GM12891 (cell line): ENCODE results near the gene MFSD1.

Source experiments
- PAX5 ChIP-seq: IDR thresholded peaks from 2 replicates; pipeline ENCODE4 v1.6.1; 2011; ENCODE audit warnings: low read length, moderate library complexity, mild to moderate bottlenecking; ENCODE audit not compliant: insufficient read depth, severe bottlenecking
- POLR2A ChIP-seq: IDR thresholded peaks from 2 replicates; pipeline ENCODE4 v1.6.1; 2011; ENCODE audit warnings: low read depth, low read length, control low read depth
- POLR2AphosphoS5 ChIP-seq: IDR thresholded peaks from 2 replicates; pipeline ENCODE4 v1.6.1; 2011; ENCODE audit warnings: low read depth, low read length, control low read depth
- SPI1 ChIP-seq: IDR thresholded peaks from 2 replicates; pipeline ENCODE4 v1.6.1; 2011; ENCODE audit warnings: low read depth, low read length, control low read depth
- TAF1 ChIP-seq: IDR thresholded peaks from 2 replicates; pipeline ENCODE4 v1.6.1; 2011; ENCODE audit warnings: low read depth, low read length, control low read depth

- TF ChIP-seq POLR2A (no peak), TAF1 (no peak), POLR2AphosphoS5 (no peak), PAX5 (no peak), SPI1 (no peak)
These were observed 47.9 kb downstream of the MFSD1 start for GRCh38 chr3:158849757-158850156.
